ENCODE measurements around the gene TIMM13.
"Not testable (repeated sequence)": the region's sequence is repeated elsewhere in the genome, so short reads cannot be mapped to it uniquely, and the experiment has no call there.

Gene TIMM13

GRCh38 chr19:2427429-2428320 is at the start of gene TIMM13:
Gene TIMM13, minus strand, starts transcription at chr19:2427586. Its CDS starts 53 bp downstream, at chr19:2427533.
- DNase-seq: peak; percentile 93

GRCh38 chr19:2476451-2477140 is 49.2 kb upstream of the TIMM13 start:
- no peak for DNase-seq

GRCh38 chr19:2475702-2476450 is 48.5 kb upstream of the TIMM13 start, which contains the start of gene GADD45B:
Gene GADD45B, plus strand, starts transcription at chr19:2476127. Its CDS starts 232 bp downstream, at chr19:2476359.
- peak; percentile 65 for DNase-seq

GRCh38 chr19:2475018-2475701 is 47.8 kb upstream of the TIMM13 start:
- DNase-seq: no peak

- DNase-seq: no peak
These were observed 47.0 kb upstream of the TIMM13 start for GRCh38 chr19:2474232-2475017.

- not testable (repeated sequence) for DNase-seq
These were observed 42.5 kb upstream of the TIMM13 start for GRCh38 chr19:2469915-2470200.

- no peak for DNase-seq
These were observed 41.9 kb upstream of the TIMM13 start for GRCh38 chr19:2469102-2469914.

GRCh38 chr19:2468596-2468995 is 41.2 kb upstream of the TIMM13 start:
- no peak for DNase-seq

- DNase-seq: no peak
These were observed 37.0 kb upstream of the TIMM13 start for GRCh38 chr19:2464389-2464788.

GRCh38 chr19:2463694-2464093 is 36.3 kb upstream of the TIMM13 start:
- DNase-seq: not testable (repeated sequence)

- DNase-seq: peak; percentile 71
These were observed 35.4 kb upstream of the TIMM13 start for GRCh38 chr19:2462635-2463421.

- no peak for DNase-seq
These were observed 34.6 kb upstream of the TIMM13 start for GRCh38 chr19:2461751-2462634.

GRCh38 chr19:2460245-2460644 is 32.9 kb upstream of the TIMM13 start:
- no peak for DNase-seq

- DNase-seq: not testable (repeated sequence)
These were observed 31.4 kb upstream of the TIMM13 start for GRCh38 chr19:2458776-2459175.

GRCh38 chr19:2458054-2458453 is 30.7 kb upstream of the TIMM13 start:
- no peak for DNase-seq

GRCh38 chr19:2457394-2458037 is 30.1 kb upstream of the TIMM13 start:
- no peak for DNase-seq

GRCh38 chr19:2455851-2456570 is 28.6 kb upstream of the TIMM13 start:
- DNase-seq: no peak

Measured in NCI-H2107 (cell line).